Measurements from ENCODE around the gene CDK5R2.
A peak's percentile ranks its signal among the peaks of the same experiment; 100 is the strongest.

Gene CDK5R2

GRCh38 chr2:218990612-218991011 is 31.1 kb downstream of the CDK5R2 start:
- DNase-seq = no peak

GRCh38 chr2:218991674-218992168 is 32.3 kb downstream of the CDK5R2 start:
- no peak for DNase-seq

GRCh38 chr2:218992196-218992595 is 32.7 kb downstream of the CDK5R2 start:
- no peak for DNase-seq

GRCh38 chr2:218992703-218993344 is 33.4 kb downstream of the CDK5R2 start:
- DNase-seq = no peak

- DNase-seq = peak; percentile 60
Observed at GRCh38 chr2:218993345-218994315, 34.2 kb downstream of the CDK5R2 start, which contains the start of gene CRYBA2. TSS of gene CRYBA2 (minus strand) at chr2:218993422. CDS start at chr2:218993176, 246 bp downstream.

- no peak for DNase-seq
Observed at GRCh38 chr2:218995561-218995960, 36.1 kb downstream of the CDK5R2 start.

- peak; percentile 80 for DNase-seq
Observed at GRCh38 chr2:218995972-218996711, 36.7 kb downstream of the CDK5R2 start.

GRCh38 chr2:218996937-218997336 is 37.5 kb downstream of the CDK5R2 start:
- no peak for DNase-seq

- DNase-seq = no peak
Observed at GRCh38 chr2:218997731-218998130, 38.3 kb downstream of the CDK5R2 start.

- DNase-seq = no peak
Observed at GRCh38 chr2:218998414-218999002, 39.0 kb downstream of the CDK5R2 start.

- DNase-seq = no peak
Observed at GRCh38 chr2:218999021-218999880, 39.8 kb downstream of the CDK5R2 start.

- no peak for DNase-seq
Observed at GRCh38 chr2:218999881-219000568, 40.6 kb downstream of the CDK5R2 start.

- DNase-seq = no peak
Observed at GRCh38 chr2:219000569-219000960, 41.1 kb downstream of the CDK5R2 start.

- DNase-seq = no peak
Observed at GRCh38 chr2:219001100-219001576, 41.7 kb downstream of the CDK5R2 start.

- DNase-seq = peak; percentile 85
Observed at GRCh38 chr2:219001577-219002394, 42.3 kb downstream of the CDK5R2 start.

- peak; percentile 67 for DNase-seq
Observed at GRCh38 chr2:219002395-219003266, 43.2 kb downstream of the CDK5R2 start.

- no peak for DNase-seq
Observed at GRCh38 chr2:219003267-219003634, 43.8 kb downstream of the CDK5R2 start.

- DNase-seq = no peak
Observed at GRCh38 chr2:219003979-219004378, 44.5 kb downstream of the CDK5R2 start.

- DNase-seq = no peak
Observed at GRCh38 chr2:219009294-219009693, 49.8 kb downstream of the CDK5R2 start.
